ENCODE results near the gene NRXN3. TPM values are rescaled to one million over a fixed set of nuclear protein-coding genes. Genes with fewer than 3 reads are reported as not detected.
"Not testable (repeated sequence)": the region's sequence is repeated elsewhere in the genome, so short reads cannot be mapped to it uniquely, and the experiment has no call there.

NRXN3 gene
- total and polyA plus RNA-seq, 4 donors: 0.07 to 1.2 (median 0.23) TPM

- TF ChIP-seq REST (IDR thresholded peaks at IDR 0.05): no peak
Observed at GRCh38 chr14:78486081-78486480, 315.9 kb downstream of the NRXN3 start (continued).

DNA sequence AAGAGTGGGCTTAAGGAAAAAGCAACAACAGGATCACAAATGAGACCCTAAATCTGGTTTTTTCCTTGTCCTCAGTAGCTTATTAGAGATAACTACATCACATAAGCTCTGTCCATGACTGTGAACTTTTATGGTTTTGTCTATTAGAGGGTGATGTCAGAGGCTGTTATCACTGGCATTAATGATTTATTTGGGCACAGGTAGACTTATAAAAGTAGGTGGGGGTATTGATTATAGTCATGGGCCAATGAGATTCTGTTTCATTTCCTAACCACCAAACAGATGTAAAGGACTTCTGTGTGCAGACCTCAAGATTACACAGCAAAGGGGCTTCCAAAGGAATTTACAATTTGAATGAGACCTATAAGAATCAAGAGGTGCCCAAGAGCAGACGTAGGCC, 316.4 kb downstream of the NRXN3 start:
- no peaks in the 10 kb centered on the region for H3K9me3 ChIP-seq (ENCODE audit: control insufficient read depth in 4 of 4, low read length in 3 of 4)
- no peaks in the 10 kb centered on the region for H3K4me1 ChIP-seq (ENCODE audit: control insufficient read depth in 4 of 4, insufficient read depth in 4 of 4, low read length in 3 of 4)
- WGBS: 73% methylated on average over 1 of the region's 1 CpG
- no peaks in the 10 kb centered on the region for H3K36me3 ChIP-seq (ENCODE audit: control insufficient read depth in 4 of 4, insufficient read depth in 3 of 4, low read depth in 1 of 4, low read length in 3 of 4)
- TF ChIP-seq ATF3 (IDR thresholded peaks at IDR 0.05) (no peak), TAF1 (conservative IDR thresholded peaks at IDR 0.05) (no peak), RXRA (IDR thresholded peaks at IDR 0.05) (no peak), REST (IDR thresholded peaks at IDR 0.05) (no peak), FOXA1 (IDR thresholded peaks at IDR 0.05) (no peak), NR2F2 (IDR thresholded peaks at IDR 0.05) (no peak)
- H3K4me3 ChIP-seq (ENCODE audit: low read depth in 1 of 3, low read length in 3 of 3): no peak overlapping the region
- no peak overlapping the region for H3K9ac ChIP-seq (ENCODE audit: low read depth in 1 of 2, low read length in 2 of 2)
- no peaks in the 10 kb centered on the region for H3K27me3 ChIP-seq (ENCODE audit: control insufficient read depth in 4 of 4, insufficient read depth in 4 of 4, low read length in 3 of 4)
- no peak for DNase-seq (ENCODE audit: low spot score)
- H3K27ac ChIP-seq (ENCODE audit: low read depth in 1 of 2, low read length in 2 of 2): no peak overlapping the region

DNA sequence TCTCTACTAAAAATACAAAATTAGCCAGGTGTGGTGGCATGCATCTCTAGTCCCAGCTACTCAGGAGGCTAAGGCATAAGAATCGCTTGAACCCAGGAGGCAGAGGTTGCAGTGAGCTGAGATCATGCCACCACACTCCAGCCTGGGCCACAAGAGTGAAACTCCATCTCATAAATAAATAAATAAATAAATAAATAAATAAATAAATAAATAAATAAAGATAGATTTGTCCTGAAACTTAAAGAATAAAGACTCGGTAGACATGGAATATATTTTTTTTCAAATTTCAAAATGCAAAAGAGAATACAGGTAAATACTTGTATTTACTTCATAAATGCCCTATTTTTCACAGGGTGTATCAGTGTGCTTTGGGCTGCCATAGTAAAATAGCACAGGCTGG, 317.4 kb downstream of the NRXN3 start:
- H3K9ac ChIP-seq (ENCODE audit: low read depth in 1 of 2, low read length in 2 of 2); H3K36me3 ChIP-seq (ENCODE audit: control insufficient read depth in 4 of 4, insufficient read depth in 3 of 4, low read depth in 1 of 4, low read length in 3 of 4); H3K27me3 ChIP-seq (ENCODE audit: control insufficient read depth in 4 of 4, insufficient read depth in 4 of 4, low read length in 3 of 4); DNase-seq (ENCODE audit: low spot score); H3K4me1 ChIP-seq (ENCODE audit: control insufficient read depth in 4 of 4, insufficient read depth in 4 of 4, low read length in 3 of 4); H3K9me3 ChIP-seq (ENCODE audit: control insufficient read depth in 4 of 4, low read length in 3 of 4); H3K27ac ChIP-seq (ENCODE audit: low read depth in 1 of 2, low read length in 2 of 2); H3K4me3 ChIP-seq (ENCODE audit: low read depth in 1 of 3, low read length in 3 of 3): not testable (repeated sequence)
- WGBS: 63% methylated on average over 2 of the region's 2 CpGs

DNA sequence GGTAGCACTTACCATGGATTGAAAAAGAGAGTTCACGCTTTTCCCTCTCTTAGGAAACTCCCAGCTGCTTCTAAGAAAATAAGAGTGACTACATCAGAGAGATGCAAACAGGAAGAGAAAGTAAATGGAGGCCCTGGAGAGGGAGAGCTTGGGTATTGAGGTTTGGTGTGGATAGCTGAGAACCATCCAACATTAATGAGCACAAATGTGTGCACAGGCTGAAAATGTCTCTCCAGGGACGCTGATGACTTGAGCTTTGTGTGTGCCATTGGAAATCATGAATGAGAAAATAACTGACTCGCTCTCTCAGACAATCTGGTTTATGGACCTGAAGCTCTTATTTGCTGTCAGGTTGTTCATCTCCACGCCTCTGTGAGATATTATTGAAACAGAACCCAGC, 318.8 kb downstream of the NRXN3 start:
- Histone ChIP-seq H3K4me1 (ENCODE audit: control insufficient read depth in 4 of 4, insufficient read depth in 4 of 4, low read length in 3 of 4) (no peaks in the 10 kb centered on the region), H3K27me3 (ENCODE audit: control insufficient read depth in 4 of 4, insufficient read depth in 4 of 4, low read length in 3 of 4) (peaks cover 0 to 2% (median 0%) of the 10 kb centered on the region in 4 donors)
- TF ChIP-seq REST (IDR thresholded peaks at IDR 0.05) (no peak), HNF4A (conservative IDR thresholded peaks at IDR 0.05) (no peak), TAF1 (conservative IDR thresholded peaks at IDR 0.05) (no peak), FOXA1 (IDR thresholded peaks at IDR 0.05) (no peak), GABPA (IDR thresholded peaks at IDR 0.05 in 1 of 2, conservative IDR thresholded peaks at IDR 0.05 in 1 of 2) (no peak), HNF4G (IDR thresholded peaks at IDR 0.05) (no peak), RXRA (IDR thresholded peaks at IDR 0.05) (no peak), FOXA2 (IDR thresholded peaks at IDR 0.05) (no peak), EGR1 (IDR thresholded peaks at IDR 0.05; ENCODE audit: low read depth in 2 of 2) (no peak), ZBTB33 (IDR thresholded peaks at IDR 0.05) (no peak)

More for the DNA sequence above, 318.8 kb downstream of the NRXN3 start:
- Histone ChIP-seq H3K27ac (ENCODE audit: low read depth in 1 of 2, low read length in 2 of 2) (no peak overlapping the region), H3K9me3 (ENCODE audit: control insufficient read depth in 4 of 4, low read length in 3 of 4) (no peaks in the 10 kb centered on the region), H3K9ac (ENCODE audit: low read depth in 1 of 2, low read length in 2 of 2) (no peak overlapping the region), H3K4me3 (ENCODE audit: low read depth in 1 of 3, low read length in 3 of 3) (no peak overlapping the region), H3K36me3 (ENCODE audit: control insufficient read depth in 4 of 4, insufficient read depth in 3 of 4, low read depth in 1 of 4, low read length in 3 of 4) (no peaks in the 10 kb centered on the region)
- 71% methylated on average over 4 of the region's 4 CpGs for WGBS
- DNase-seq (ENCODE audit: low spot score): no peak
